GM19193 (cell line): Measurements from ENCODE around the gene LINC01488.

Experiments used
- POLR2A ChIP-seq: IDR thresholded peaks from 4 replicates; pipeline ENCODE4 v1.6.1; 2011; ENCODE audit not compliant: insufficient read depth, insufficient read length; ENCODE audit errors: extremely low read depth

LINC01488 gene

DNA sequence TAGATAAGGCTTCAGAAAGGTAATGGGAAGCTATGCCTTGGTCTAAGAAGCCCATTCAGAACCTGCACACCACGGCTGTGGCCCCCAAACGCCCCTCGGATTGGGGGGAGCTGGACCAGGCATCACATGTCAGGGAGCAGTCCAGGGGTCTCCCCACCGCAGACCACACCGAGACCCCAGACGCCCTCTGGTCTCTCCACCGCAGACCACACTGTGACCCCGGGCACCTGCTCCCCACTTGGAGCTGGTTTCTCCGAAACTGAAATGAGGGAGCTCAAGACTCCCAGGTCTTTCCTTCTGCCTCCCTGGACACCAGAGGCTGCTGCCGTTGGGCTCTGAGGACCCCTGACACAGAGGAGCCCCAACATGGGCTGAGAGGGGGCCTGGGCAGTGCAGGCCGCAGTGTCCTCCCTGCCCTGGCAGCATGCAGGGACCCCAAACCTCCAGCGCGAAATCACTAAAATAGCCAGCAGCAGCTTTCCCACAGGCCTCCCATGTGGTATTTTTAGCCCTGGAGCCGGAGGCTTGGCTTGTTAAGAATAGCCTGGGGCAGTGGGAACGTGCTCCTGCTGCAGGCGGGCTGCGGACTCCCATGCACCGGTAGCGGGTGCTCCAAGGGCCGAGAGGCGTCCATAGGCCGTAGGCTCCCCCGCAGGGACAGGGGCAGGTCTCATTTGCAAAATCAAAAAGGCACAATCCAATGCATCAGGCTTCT is 7.7 kb downstream of the LINC01488 start:
- TF ChIP-seq POLR2A, result no peak

GRCh38 chr11:69489746-69490365 is 8.4 kb downstream of the LINC01488 start:
- no peak for TF ChIP-seq POLR2A

DNA sequence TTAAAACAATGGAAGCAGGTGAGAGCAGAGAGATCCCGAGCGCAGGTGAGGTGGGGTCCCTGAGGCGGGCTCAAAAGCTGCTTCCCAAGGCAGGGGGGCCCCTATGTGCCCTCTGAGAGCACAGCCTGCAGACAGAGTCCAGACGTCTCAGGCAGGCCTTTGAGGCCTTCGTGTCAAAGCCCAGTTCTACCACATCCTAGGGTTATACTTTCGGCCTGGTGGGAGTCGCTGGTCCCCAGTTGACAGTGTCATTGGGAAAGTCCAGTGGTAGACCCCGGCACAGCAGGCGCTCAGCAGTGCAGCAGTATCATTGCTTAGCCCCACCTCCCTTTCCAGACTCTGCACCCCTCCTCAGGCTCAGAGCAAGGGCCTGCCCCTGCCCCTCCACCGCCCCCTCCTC is 9.1 kb downstream of the LINC01488 start:
- TF ChIP-seq POLR2A, result no peak

- no peak for TF ChIP-seq POLR2A
These were observed 9.9 kb downstream of the LINC01488 start for GRCh38 chr11:69491071-69492031.

GRCh38 chr11:69492201-69492991 is 10.9 kb downstream of the LINC01488 start:
- TF ChIP-seq POLR2A, result no peak

GRCh38 chr11:69493931-69494821 is 12.7 kb downstream of the LINC01488 start:
- no peak for TF ChIP-seq POLR2A

- TF ChIP-seq POLR2A, result no peak
These were observed 13.4 kb downstream of the LINC01488 start for GRCh38 chr11:69494851-69495250.

- no peak for TF ChIP-seq POLR2A
These were observed 14.2 kb downstream of the LINC01488 start for GRCh38 chr11:69495441-69496201.

DNA sequence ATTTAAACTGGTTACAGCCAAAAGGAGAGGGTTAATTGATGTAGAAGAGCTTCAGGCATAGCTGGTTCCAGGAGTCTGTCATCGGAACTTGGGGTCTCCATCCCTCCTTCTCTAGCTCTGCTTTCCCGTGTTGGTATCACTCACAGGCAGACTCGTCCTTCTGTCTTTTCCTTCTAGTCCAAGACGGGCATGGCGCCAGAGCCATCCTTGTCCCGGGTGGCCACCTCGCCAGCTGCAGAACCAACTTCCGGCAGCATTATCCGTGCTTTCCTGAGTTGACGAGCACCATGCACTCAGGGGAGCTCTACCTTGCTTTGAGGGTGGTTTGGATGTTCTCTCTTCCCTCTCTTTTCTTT is 14.7 kb downstream of the LINC01488 start:
- no peak for TF ChIP-seq POLR2A

DNA sequence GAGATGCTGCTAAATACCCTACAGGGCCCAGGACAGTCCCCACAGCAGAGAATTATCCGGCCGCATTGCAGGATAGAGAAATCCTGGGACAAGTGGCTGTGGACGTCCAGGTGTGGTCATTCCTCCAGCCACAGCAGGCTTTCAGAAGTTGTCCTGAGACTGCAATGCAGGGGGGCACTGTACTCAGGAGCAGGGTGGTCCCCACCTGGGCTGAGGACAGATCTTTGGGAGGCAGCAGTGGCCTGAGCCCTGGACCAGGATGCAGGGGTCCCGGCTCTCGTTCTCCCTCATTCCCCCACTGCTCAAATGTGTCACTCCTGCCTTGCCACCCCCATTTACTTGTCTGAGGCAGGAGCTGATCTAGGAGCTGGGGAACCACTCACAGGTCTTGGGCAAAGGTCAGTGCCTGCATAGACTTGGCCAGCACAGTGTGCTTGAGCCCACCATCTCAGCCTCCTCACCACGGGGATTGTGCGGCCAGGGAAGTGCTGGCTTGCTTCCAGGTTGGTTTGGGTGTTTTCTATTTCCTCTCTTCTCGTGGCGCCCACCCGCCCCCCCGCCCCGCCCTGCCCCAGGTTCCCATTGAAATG is 15.3 kb downstream of the LINC01488 start:
- TF ChIP-seq POLR2A, result no peak

- TF ChIP-seq POLR2A, result no peak
These were observed 15.8 kb downstream of the LINC01488 start for GRCh38 chr11:69497221-69497787.

DNA sequence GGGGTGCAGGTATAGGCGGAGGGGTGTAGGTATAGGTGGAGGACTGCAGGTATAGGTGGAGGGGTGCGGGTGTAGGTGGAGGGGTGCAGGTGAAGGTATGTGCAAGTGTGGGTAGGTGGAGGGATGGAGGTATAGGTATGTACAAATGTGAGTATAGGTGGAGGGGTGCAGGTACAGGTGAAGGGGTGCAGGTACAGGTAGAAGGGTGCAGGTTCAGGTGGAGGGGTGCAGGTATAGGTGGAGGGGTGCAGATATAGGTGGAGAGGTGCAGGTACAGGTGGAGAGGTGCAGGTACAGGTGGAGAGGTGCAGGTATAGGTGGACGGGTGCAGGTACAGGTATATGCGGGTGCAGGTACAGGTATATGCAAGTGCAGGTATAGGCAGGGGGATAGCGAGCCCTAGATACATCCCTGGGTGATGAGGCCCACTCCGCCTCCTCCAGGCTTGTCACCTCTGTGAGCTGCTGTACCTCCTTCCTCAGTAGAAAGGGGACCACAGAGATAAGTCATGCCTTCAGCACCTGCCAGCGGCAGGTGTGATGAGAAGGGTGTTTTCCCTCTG is 17.2 kb downstream of the LINC01488 start:
- no peak for TF ChIP-seq POLR2A

DNA sequence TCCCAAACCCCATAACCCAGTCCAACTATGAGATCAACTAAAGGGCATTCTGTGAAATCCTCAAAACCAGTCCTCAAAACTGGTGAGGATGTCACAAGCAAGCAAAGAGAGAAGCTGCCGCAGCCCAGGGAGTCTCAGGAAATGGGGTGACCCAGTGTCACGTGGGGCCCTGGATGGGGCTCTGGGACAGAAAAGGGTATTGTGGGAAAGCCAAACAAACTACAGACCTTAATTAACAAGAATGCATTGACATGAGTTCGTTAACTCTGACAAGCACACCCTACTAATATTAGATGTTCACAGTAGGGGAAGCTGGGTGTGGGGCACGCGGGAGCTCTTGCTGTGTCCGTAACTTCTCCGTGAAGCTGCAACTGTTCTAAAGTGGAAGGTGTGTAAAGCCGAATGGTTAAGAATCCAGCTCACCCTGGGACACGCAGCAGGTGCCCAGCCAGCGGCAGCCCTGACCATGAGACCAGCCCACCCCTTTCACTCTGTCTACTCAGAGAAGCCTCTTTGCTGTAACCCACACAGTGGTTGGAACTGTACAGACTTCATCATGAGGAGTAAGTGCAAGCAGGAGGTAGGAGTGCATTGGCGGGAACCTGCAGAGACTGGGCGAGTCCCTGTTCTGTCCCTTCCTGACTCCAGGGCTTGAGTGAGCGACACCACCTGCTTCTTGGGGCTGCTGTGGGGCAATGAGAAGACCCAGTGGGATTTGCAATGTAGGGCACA is 17.9 kb downstream of the LINC01488 start:
- no peak for TF ChIP-seq POLR2A
